Esophagus muscularis mucosa (tissue), 4 donors: ENCODE measurements around the gene TC2N. TPM values are rescaled to one million over a fixed set of nuclear protein-coding genes. Genes with fewer than 3 reads are reported as not detected.

Experiments
- DNase-seq: peaks from one replicate; pipeline ENCODE4 v3.0.0-alpha.2; 2017; ENCODE audit errors: extremely low spot score
- H3K27ac ChIP-seq, 4 donors: fragments of 200-600 bp; sonication (generic); replicated peaks in 1 of 4; 1 replicate in 3 of 4; 2 replicates in 1 of 4; pipeline ENCODE4 v1.5.1; 2016 to 2019; ENCODE audit warnings: mild to moderate bottlenecking in 1 of 4
- H3K27me3 ChIP-seq, 4 donors: fragments of 200-600 bp; sonication (generic); one replicate each; pipeline versions ENCODE4 v1.5.1 to v1.6.0; 2016 to 2019
- H3K36me3 ChIP-seq, 4 donors: fragments of 200-600 bp; sonication (generic); one replicate each; pipeline ENCODE4 v1.5.1; 2016 to 2019
- H3K4me1 ChIP-seq, 4 donors: fragments of 200-600 bp; sonication (generic); one replicate each; pipeline ENCODE4 v1.5.1; 2016 to 2019
- H3K4me3 ChIP-seq, 4 donors: fragments of 200-600 bp; sonication (generic); 1 replicate in 2 of 4; 2 replicates in 2 of 4; pipeline ENCODE4 v1.5.1; 2016 to 2019; ENCODE audit warnings: mild to moderate bottlenecking in 4 of 4, moderate library complexity in 1 of 4
- H3K9me3 ChIP-seq, 4 donors: fragments of 200-600 bp; sonication (generic); 1 replicate in 3 of 4; 2 replicates in 1 of 4; pipeline ENCODE4 v1.5.1; 2016 to 2019
- EP300 ChIP-seq: sonication (generic); formaldehyde crosslinking; IDR thresholded peaks from one replicate; pipeline ENCODE4 v1.6.1; 2017; ENCODE audit warnings: antibody characterized with exemption
- POLR2A ChIP-seq: fragments of 450-650 bp; IDR thresholded peaks from one replicate; pipeline ENCODE4 v1.6.1; 2017; ENCODE audit warnings: antibody characterized with exemption, moderate library complexity, mild to moderate bottlenecking, low read depth
- POLR2AphosphoS5 ChIP-seq, 2 donors: sonication (generic); formaldehyde crosslinking; IDR thresholded peaks; one replicate each; pipeline ENCODE4 v1.6.1; 2017; ENCODE audit warnings: antibody characterized with exemption in 2 of 2
- WGBS: methylation state at CpG from one replicate; pipeline ENCODE4 v1.1.5; 2018; 5-methylcytosine and 5-hydroxymethylcytosine counted together
- intact Hi-C: fragments of 100-400 bp; cut with DNase I; formaldehyde crosslinking; loops from one replicate; pipeline ENCODE4 v1.15.1; 2023
- total RNA-seq, 4 donors: library from RNA; depleted of rRNA; stranded (reverse); fragments of >200 nt; gene quantifications; one replicate each; pipeline versions ENCODE4 v1.1.0 to v1.2.1, GENCODE V29; 2016
- TF ChIP-seq, protein P1 (sequence below), 3 experiments: fragments of 200-600 bp in 2 of 3; fragments of 450-650 bp in 1 of 3; sonication (generic) in 2 of 3; IDR thresholded peaks; one replicate each; pipeline ENCODE4 v1.5.1; 2017 to 2019; ENCODE audit warnings: antibody characterized with exemption in 3 of 3, mild to moderate bottlenecking in 2 of 3, moderate library complexity in 1 of 3

Gene TC2N
- total RNA-seq, 4 donors from 2014 or later: 17.8 to 27.8 (median 23.7) TPM

DNA sequence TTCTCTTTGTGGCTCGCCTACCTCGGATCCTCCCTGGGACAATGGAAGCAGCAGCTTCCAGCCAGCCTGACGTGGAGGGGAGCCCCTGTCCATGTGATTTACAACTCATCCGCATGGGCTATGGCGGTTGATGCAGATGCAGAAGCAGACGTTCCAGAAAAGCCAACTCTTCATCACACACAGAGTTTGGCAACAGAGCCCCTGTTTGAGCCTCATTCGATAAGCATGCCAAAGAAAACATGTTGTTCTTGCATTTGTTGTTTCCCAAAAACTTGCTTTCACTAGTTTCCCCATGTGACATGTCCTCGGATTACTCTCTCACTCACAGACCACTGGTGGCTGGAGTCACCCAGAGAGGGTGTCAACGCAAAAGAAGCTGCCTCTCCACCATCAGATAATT is 16.4 kb upstream of the TC2N start:
- peaks cover under 1 to 31% (median 19%) of the 10 kb centered on the region in 4 donors for H3K4me1 ChIP-seq
- peaks cover 0 to 3% (median 0%) of the 10 kb centered on the region in 4 donors for H3K36me3 ChIP-seq
- no peak for DNase-seq
- 76% methylated on average over 9 of the region's 9 CpGs for WGBS
- H3K4me3 ChIP-seq: no peak overlapping the region
- intact Hi-C loops: no loop called here
- H3K27ac ChIP-seq: peak overlapping the region in 3 of 4 donors; percentile 49 to 61 (median 60)
- no peak for TF ChIP-seq POLR2A
- TF ChIP-seq, protein P1, sequence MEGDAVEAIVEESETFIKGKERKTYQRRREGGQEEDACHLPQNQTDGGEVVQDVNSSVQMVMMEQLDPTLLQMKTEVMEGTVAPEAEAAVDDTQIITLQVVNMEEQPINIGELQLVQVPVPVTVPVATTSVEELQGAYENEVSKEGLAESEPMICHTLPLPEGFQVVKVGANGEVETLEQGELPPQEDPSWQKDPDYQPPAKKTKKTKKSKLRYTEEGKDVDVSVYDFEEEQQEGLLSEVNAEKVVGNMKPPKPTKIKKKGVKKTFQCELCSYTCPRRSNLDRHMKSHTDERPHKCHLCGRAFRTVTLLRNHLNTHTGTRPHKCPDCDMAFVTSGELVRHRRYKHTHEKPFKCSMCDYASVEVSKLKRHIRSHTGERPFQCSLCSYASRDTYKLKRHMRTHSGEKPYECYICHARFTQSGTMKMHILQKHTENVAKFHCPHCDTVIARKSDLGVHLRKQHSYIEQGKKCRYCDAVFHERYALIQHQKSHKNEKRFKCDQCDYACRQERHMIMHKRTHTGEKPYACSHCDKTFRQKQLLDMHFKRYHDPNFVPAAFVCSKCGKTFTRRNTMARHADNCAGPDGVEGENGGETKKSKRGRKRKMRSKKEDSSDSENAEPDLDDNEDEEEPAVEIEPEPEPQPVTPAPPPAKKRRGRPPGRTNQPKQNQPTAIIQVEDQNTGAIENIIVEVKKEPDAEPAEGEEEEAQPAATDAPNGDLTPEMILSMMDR (IDR thresholded peaks at IDR 0.05): no peak
- TF ChIP-seq POLR2AphosphoS5 (IDR thresholded peaks at IDR 0.05): peak in 1 of 2 donors; percentile 22
- TF ChIP-seq EP300: no peak
- H3K27me3 ChIP-seq: no peaks in the 10 kb centered on the region
- H3K9me3 ChIP-seq: no peaks in the 10 kb centered on the region

- Histone ChIP-seq H3K4me3 (no peak overlapping the region), H3K9me3 (no peaks in the 10 kb centered on the region), H3K36me3 (peaks cover 0 to 3% (median 0%) of the 10 kb centered on the region in 4 donors), H3K27ac (peak overlapping the region; percentile 7 to 40 (median 22)), H3K27me3 (no peaks in the 10 kb centered on the region), H3K4me1 (peaks cover 0 to 30% (median 16%) of the 10 kb centered on the region in 4 donors)
- intact Hi-C loops: no loop called here
- no peak for TF ChIP-seq EP300
- no peak for TF ChIP-seq POLR2A
- TF ChIP-seq POLR2AphosphoS5 (IDR thresholded peaks at IDR 0.05): no peak
- TF ChIP-seq, protein P1 (IDR thresholded peaks at IDR 0.05): no peak
- no peak for DNase-seq
- 100% methylated on average over 1 of the region's 4 CpGs for WGBS
These were observed 15.4 kb upstream of the TC2N start for GRCh38 chr14:91882776-91883175.

- WGBS: 56% methylated on average over 3 of the region's 5 CpGs
- DNase-seq: no peak
- Histone ChIP-seq H3K4me3 (no peak overlapping the region), H3K27ac (peak overlapping the region; percentile 7 to 40 (median 22)), H3K27me3 (no peaks in the 10 kb centered on the region), H3K4me1 (peaks cover 0 to 30% (median 16%) of the 10 kb centered on the region in 4 donors), H3K36me3 (peaks cover 0 to 6% (median 1%) of the 10 kb centered on the region in 4 donors), H3K9me3 (no peaks in the 10 kb centered on the region)
- no peak for TF ChIP-seq POLR2A
- TF ChIP-seq, protein P1 (IDR thresholded peaks at IDR 0.05): no peak
- intact Hi-C loops: no loop called here
These were observed 15.0 kb upstream of the TC2N start for GRCh38 chr14:91882369-91882768.

DNA sequence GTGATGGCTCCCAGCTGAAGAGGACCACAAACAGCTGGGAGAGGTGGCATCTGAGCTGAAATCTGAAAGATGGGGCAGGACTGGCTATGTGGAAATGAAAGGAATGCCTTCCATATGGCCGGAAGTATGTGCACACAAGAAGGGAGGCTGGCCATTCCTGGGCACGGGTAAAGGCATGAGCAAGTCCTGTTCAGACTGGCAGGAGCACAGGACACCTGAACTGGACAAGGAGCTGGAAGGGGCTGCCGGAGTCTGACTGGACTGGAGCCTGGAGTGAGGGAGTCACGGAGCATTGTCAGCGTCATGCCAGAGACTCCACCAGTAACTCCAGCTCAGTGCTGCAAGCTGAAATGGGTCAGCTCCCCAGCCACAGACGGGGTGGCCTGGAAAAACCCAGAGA is 11.9 kb upstream of the TC2N start:
- Histone ChIP-seq H3K27me3 (no peaks in the 10 kb centered on the region), H3K36me3 (peaks cover 0 to 21% (median 10%) of the 10 kb centered on the region in 4 donors), H3K27ac (no peak overlapping the region), H3K4me3 (no peak overlapping the region), H3K4me1 (peaks cover 0 to 14% (median 5%) of the 10 kb centered on the region in 4 donors), H3K9me3 (no peaks in the 10 kb centered on the region)
- intact Hi-C loops: no loop called here
- whole genome bisulfite sequencing: 69% methylated on average over 6 of the region's 6 CpGs
- TF ChIP-seq POLR2AphosphoS5 (IDR thresholded peaks at IDR 0.05) (no peak), POLR2A (no peak), EP300 (no peak)
- TF ChIP-seq, protein P1 (IDR thresholded peaks at IDR 0.05): no peak
- DNase-seq: no peak

DNA sequence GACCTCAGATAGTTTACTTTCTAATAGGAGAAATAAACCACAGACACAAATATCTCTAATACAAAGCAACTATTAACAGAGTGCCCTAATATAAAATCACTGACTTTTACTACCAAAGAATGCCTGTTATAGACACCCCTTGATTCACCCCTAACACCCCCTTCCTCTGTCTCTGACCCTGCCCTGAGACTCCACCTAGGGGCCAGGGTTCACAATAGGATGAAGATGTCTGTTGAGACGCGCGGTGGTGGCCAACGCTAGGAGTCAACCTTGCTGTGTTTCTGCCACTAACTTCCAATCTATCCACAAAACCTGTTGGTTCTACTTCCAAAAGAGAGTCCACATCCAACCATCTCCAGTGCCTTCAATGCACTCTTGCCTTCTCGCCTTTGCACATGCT is 10.9 kb upstream of the TC2N start:
- Histone ChIP-seq H3K36me3 (peaks cover 0 to 21% (median 10%) of the 10 kb centered on the region in 4 donors), H3K27me3 (no peaks in the 10 kb centered on the region), H3K4me3 (no peak overlapping the region), H3K9me3 (no peaks in the 10 kb centered on the region), H3K27ac (no peak overlapping the region), H3K4me1 (peaks cover 0 to 16% (median 5%) of the 10 kb centered on the region in 4 donors)
- 96% methylated on average over 5 of the region's 5 CpGs for WGBS
- no peak for DNase-seq
- no peak for TF ChIP-seq EP300
- no peak for TF ChIP-seq POLR2A
- TF ChIP-seq, protein P1 (IDR thresholded peaks at IDR 0.05): no peak
- TF ChIP-seq POLR2AphosphoS5 (IDR thresholded peaks at IDR 0.05): no peak
- intact Hi-C loops: no loop called here
